Ishikawa (cell line): ENCODE data around the gene SESN1.

Experiments used
- CEBPB ChIP-seq: IDR thresholded peaks from 2 replicates; pipeline ENCODE4 v1.6.1; 2012
- RAD21 ChIP-seq: IDR thresholded peaks from 2 replicates; pipeline ENCODE4 v1.6.1; 2012; ENCODE audit warnings: low read depth
- ZBTB7A ChIP-seq: IDR thresholded peaks from 2 replicates; pipeline ENCODE4 v1.6.1; 2012; ENCODE audit warnings: low read depth
- TF ChIP-seq, protein P1 (sequence below): IDR thresholded peaks from 2 replicates; pipeline ENCODE4 v1.6.1; 2012
- TF ChIP-seq, protein P2 (sequence below): IDR thresholded peaks from 2 replicates; pipeline ENCODE4 v1.6.1; 2012; ENCODE audit warnings: low read depth, mild to moderate bottlenecking

DNA sequence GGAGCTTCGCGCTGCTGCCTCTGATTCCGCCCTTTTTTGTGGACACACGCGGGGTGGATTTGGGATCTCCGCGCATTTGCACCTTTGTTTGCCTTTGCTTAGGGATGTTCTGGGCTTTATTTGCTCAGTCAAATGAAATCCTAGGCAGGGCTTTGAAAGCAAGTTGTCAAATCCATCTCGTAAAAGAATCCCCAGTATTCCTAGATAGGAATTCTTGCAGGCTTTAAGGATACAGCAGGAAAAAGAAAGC lies 1.1 kb upstream of the SESN1 start:
- TF ChIP-seq CEBPB = no peak
- no peak for TF ChIP-seq RAD21
- TF ChIP-seq, protein P1, sequence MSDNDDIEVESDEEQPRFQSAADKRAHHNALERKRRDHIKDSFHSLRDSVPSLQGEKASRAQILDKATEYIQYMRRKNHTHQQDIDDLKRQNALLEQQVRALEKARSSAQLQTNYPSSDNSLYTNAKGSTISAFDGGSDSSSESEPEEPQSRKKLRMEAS = 0 out of 2 replicates have a peak, but pooled peaks have one; percentile 28
- TF ChIP-seq ZBTB7A = no peak
- TF ChIP-seq, protein P2, sequence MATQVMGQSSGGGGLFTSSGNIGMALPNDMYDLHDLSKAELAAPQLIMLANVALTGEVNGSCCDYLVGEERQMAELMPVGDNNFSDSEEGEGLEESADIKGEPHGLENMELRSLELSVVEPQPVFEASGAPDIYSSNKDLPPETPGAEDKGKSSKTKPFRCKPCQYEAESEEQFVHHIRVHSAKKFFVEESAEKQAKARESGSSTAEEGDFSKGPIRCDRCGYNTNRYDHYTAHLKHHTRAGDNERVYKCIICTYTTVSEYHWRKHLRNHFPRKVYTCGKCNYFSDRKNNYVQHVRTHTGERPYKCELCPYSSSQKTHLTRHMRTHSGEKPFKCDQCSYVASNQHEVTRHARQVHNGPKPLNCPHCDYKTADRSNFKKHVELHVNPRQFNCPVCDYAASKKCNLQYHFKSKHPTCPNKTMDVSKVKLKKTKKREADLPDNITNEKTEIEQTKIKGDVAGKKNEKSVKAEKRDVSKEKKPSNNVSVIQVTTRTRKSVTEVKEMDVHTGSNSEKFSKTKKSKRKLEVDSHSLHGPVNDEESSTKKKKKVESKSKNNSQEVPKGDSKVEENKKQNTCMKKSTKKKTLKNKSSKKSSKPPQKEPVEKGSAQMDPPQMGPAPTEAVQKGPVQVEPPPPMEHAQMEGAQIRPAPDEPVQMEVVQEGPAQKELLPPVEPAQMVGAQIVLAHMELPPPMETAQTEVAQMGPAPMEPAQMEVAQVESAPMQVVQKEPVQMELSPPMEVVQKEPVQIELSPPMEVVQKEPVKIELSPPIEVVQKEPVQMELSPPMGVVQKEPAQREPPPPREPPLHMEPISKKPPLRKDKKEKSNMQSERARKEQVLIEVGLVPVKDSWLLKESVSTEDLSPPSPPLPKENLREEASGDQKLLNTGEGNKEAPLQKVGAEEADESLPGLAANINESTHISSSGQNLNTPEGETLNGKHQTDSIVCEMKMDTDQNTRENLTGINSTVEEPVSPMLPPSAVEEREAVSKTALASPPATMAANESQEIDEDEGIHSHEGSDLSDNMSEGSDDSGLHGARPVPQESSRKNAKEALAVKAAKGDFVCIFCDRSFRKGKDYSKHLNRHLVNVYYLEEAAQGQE = no peak
